IMR-90 (cell line): ENCODE results near the gene SORL1. TPM values are rescaled to one million over a fixed set of nuclear protein-coding genes. Genes with fewer than 3 reads are reported as not detected.

Experiments
- ATAC-seq: fragments of 200-7000 bp; cut with Tn5 transposase; 2 replicates; pipeline ENCODE4 v1.9.1; 2020; ENCODE audit warnings: low read depth, mild to moderate bottlenecking, moderate library complexity
- BruUV-seq: library from RNA; stranded (reverse); fragments of 400-500 nt; replicated peaks from 2 replicates; lab custom pipeline; 2021; lab: Mats Ljungman, UMichigan
- CTCF ChIA-PET: fragments of 300-600 bp; formaldehyde crosslinking; extraction: SDS; loops from one replicate; lab custom pipeline; 2021; ENCODE audit warnings: antibody characterized with exemption; lab: Yijun Ruan, JAX
- POLR2A ChIA-PET: fragments of 300-600 bp; sonication (Branson Sonifier 250); formaldehyde crosslinking; loops from one replicate; lab custom pipeline; 2022; ENCODE audit warnings: antibody characterized with exemption; ENCODE audit not compliant: unreplicated experiment; lab: Charles Lee
- DNase-seq: peaks from one replicate; pipeline ENCODE4 v3.0.0; 2013
- H2AFZ ChIP-seq: replicated peaks from 2 replicates; pipeline ENCODE3; 2013; ENCODE audit warnings: low read length, mild to moderate bottlenecking; ENCODE audit not compliant: poor library complexity
- H2AK5ac ChIP-seq: 2 replicates; pipeline ENCODE4 v1.6.1; 2013; ENCODE audit warnings: low read depth, low read length, inconsistent platforms
- H2AK9ac ChIP-seq: replicated peaks from 2 replicates; pipeline ENCODE3; 2013; ENCODE audit warnings: mild to moderate bottlenecking, low read depth, low read length, moderate library complexity; ENCODE audit not compliant: poor library complexity
- H2BK120ac ChIP-seq: 2 replicates; pipeline ENCODE4 v1.6.1; 2013; ENCODE audit warnings: low read depth, low read length, inconsistent platforms
- H2BK15ac ChIP-seq: 3 replicates; pipeline ENCODE4 v1.6.1; 2013; ENCODE audit warnings: low read depth, low read length, inconsistent platforms
- H2BK20ac ChIP-seq: 2 replicates; pipeline ENCODE4 v1.6.1; 2013; ENCODE audit warnings: low read depth, mild to moderate bottlenecking, inconsistent platforms, low read length, moderate library complexity
- H2BK5ac ChIP-seq: 2 replicates; pipeline ENCODE4 v1.6.1; 2013; ENCODE audit warnings: mild to moderate bottlenecking, low read depth, low read length, inconsistent platforms; ENCODE audit not compliant: poor library complexity, severe bottlenecking
- H3K14ac ChIP-seq: replicated peaks from 2 replicates; pipeline ENCODE4 v1.6.1; 2013; ENCODE audit warnings: low read depth, low read length, inconsistent platforms
- H3K18ac ChIP-seq: 2 replicates; pipeline ENCODE4 v1.6.1; 2013; ENCODE audit warnings: low read depth, low read length, control low read depth
- H3K23ac ChIP-seq: 2 replicates; pipeline ENCODE4 v1.6.1; 2013; ENCODE audit warnings: low read depth, low read length, inconsistent platforms
- H3K27ac ChIP-seq: 2 replicates; pipeline ENCODE4 v1.5.1; 2013; ENCODE audit warnings: mild to moderate bottlenecking, control low read depth, low read length; ENCODE audit not compliant: insufficient read depth
- H3K27me3 ChIP-seq: 2 replicates; pipeline ENCODE4 v1.6.1; 2013; ENCODE audit warnings: low read length; ENCODE audit not compliant: control insufficient read depth, insufficient read depth
- H3K36me3 ChIP-seq: 2 replicates; pipeline ENCODE4 v1.6.1; 2013; ENCODE audit warnings: low read length, mixed read lengths; ENCODE audit not compliant: control insufficient read depth, insufficient read depth
- H3K4ac ChIP-seq: 2 replicates; pipeline ENCODE4 v1.6.1; 2013; ENCODE audit warnings: low read depth, low read length, inconsistent platforms
- H3K4me1 ChIP-seq: 2 replicates; pipeline ENCODE4 v1.6.1; 2013; ENCODE audit warnings: low read length, mixed read lengths; ENCODE audit not compliant: control insufficient read depth, insufficient read depth
- H3K4me2 ChIP-seq: 2 replicates; pipeline ENCODE4 v1.6.1; 2013; ENCODE audit warnings: low read depth, mild to moderate bottlenecking, control low read depth, low read length, moderate library complexity
- H3K4me3 ChIP-seq: 2 replicates; pipeline ENCODE4 v1.5.1; 2013; ENCODE audit warnings: low read depth, mild to moderate bottlenecking, control low read depth, low read length, moderate library complexity; ENCODE audit not compliant: insufficient read depth
- H3K56ac ChIP-seq: 2 replicates; pipeline ENCODE4 v1.6.1; 2013; ENCODE audit warnings: low read length, inconsistent platforms; ENCODE audit not compliant: insufficient read depth; ENCODE audit errors: extremely low read depth
- H3K79me1 ChIP-seq, 2 experiments: 2 replicates each; pipeline ENCODE4 v1.6.1; 2013; ENCODE audit warnings: low read length in 2 of 2, inconsistent platforms in 1 of 2, low read depth in 1 of 2
- H3K9ac ChIP-seq: 2 replicates; pipeline ENCODE4 v1.6.1; 2013; ENCODE audit warnings: low read depth, low read length, control low read depth
- H3K9me1 ChIP-seq: 2 replicates; pipeline ENCODE4 v1.6.1; 2013; ENCODE audit warnings: low read length, inconsistent platforms; ENCODE audit not compliant: insufficient read depth
- H3K9me3 ChIP-seq: 2 replicates; pipeline ENCODE4 v1.6.1; 2013; ENCODE audit warnings: low read length; ENCODE audit not compliant: control insufficient read depth, insufficient read depth
- H4K20me1 ChIP-seq: 2 replicates; pipeline ENCODE4 v1.6.1; 2013; ENCODE audit warnings: low read length, inconsistent platforms; ENCODE audit not compliant: insufficient read depth
- H4K5ac ChIP-seq: 2 replicates; pipeline ENCODE4 v1.6.1; 2013; ENCODE audit warnings: mild to moderate bottlenecking, low read depth, low read length, control low read depth
- H4K8ac ChIP-seq, 2 experiments: 2 replicates each; pipeline ENCODE4 v1.6.1; 2013; ENCODE audit warnings: low read depth in 2 of 2, low read length in 2 of 2, control low read depth in 1 of 2, inconsistent platforms in 1 of 2
- H4K91ac ChIP-seq: 2 replicates; pipeline ENCODE4 v1.6.1; 2013; ENCODE audit warnings: low read depth, low read length, inconsistent platforms; ENCODE audit not compliant: insufficient read depth
- BHLHE40 ChIP-seq: fragments of 150-350 bp; IDR thresholded peaks from 2 replicates; pipeline ENCODE4 v1.6.1; 2016; ENCODE audit warnings: mild to moderate bottlenecking, low read depth, low read length
- CEBPB ChIP-seq: IDR thresholded peaks from 2 replicates; pipeline ENCODE4 v1.6.1; 2012; ENCODE audit warnings: low read depth, low read length, improper control_type of control experiment
- CHD1 ChIP-seq: IDR thresholded peaks from 2 replicates; pipeline ENCODE4 v1.6.1; 2012; ENCODE audit warnings: low read depth, low read length, improper control_type of control experiment
- MAFK ChIP-seq: IDR thresholded peaks from 2 replicates; pipeline ENCODE4 v1.6.1; 2012; ENCODE audit warnings: low read depth, low read length, improper control_type of control experiment
- RCOR1 ChIP-seq: IDR thresholded peaks from 2 replicates; pipeline ENCODE4 v1.6.1; 2012; ENCODE audit warnings: mild to moderate bottlenecking, low read length, improper control_type of control experiment; ENCODE audit not compliant: insufficient replicate concordance
- SMC3 ChIP-seq: fragments of 150-350 bp; IDR thresholded peaks from 2 replicates; pipeline ENCODE4 v1.6.1; 2016; ENCODE audit warnings: low read depth, mild to moderate bottlenecking, antibody characterized with exemption, low read length, moderate library complexity
- WGBS, 2 experiments: methylation state at CpG; one replicate each; pipeline versions ENCODE4 v1.1.5 to v1.1.7; 2013; ENCODE audit warnings: missing lambda C conversion rate in 2 of 2; ENCODE audit not compliant: insufficient read length in 1 of 2; ENCODE audit errors: extremely low coverage in 2 of 2; 5-methylcytosine and 5-hydroxymethylcytosine counted together
- dilution Hi-C: fragments of 300-500 bp; cut with HindIII; formaldehyde crosslinking; loops from one replicate; pipeline ENCODE4 v1.14.3; 2018; ENCODE audit warnings: low sequenced_read_pairs; ENCODE audit not compliant: unreplicated experiment
- in situ Hi-C: fragments of 300-500 bp; cut with MboI; formaldehyde crosslinking; loops from 3 replicates; pipeline ENCODE4 v1.14.3; 2019; ENCODE audit warnings: low sequenced_read_pairs, inconsistent platforms, mixed read lengths
- intact Hi-C: fragments of 100-400 bp; cut with micrococcal nuclease; formaldehyde crosslinking; loops from 2 replicates; pipeline ENCODE4 v1.10.0; 2022
- polyA plus RNA-seq, 3 experiments: library from polyadenylated mRNA; depleted of rRNA; stranded (reverse); fragments of >200 nt; gene quantifications; 2 replicates each; pipeline ENCODE4 v1.2.3, GENCODE V29; 2012; ENCODE audit warnings: low replicate concordance in 1 of 3
- total RNA-seq: library from RNA; depleted of rRNA; stranded (reverse); fragments of >200 nt; gene quantifications from 2 replicates; pipeline ENCODE4 v1.2.3, GENCODE V29; 2012
- TF ChIP-seq, protein P1 (sequence below): fragments of 150-350 bp; IDR thresholded peaks from 2 replicates; pipeline ENCODE4 v1.6.1; 2017; ENCODE audit warnings: mild to moderate bottlenecking, antibody characterized with exemption, low read length, low read depth
- TF ChIP-seq, protein P2 (sequence below): conservative IDR thresholded peaks from 2 replicates; pipeline ENCODE4 v1.5.1; 2012; ENCODE audit warnings: mild to moderate bottlenecking, low read depth, low read length, improper control_type of control experiment

Gene SORL1
- total and polyA plus RNA-seq, 2 of the 4 experiments (the other 2 are of a cell fraction) = 1.0 to 2.0 TPM

GRCh38 chr11:121559606-121560200 lies 107.6 kb downstream of the SORL1 start:
- no peak overlapping the region for H3K9ac ChIP-seq
- no peak overlapping the region for H2AFZ ChIP-seq
- no peak overlapping the region for H3K4ac ChIP-seq
- H2BK120ac ChIP-seq = no peak overlapping the region
- no peak overlapping the region for H2AK9ac ChIP-seq
- H3K14ac ChIP-seq = no peak overlapping the region
- no peak overlapping the region for H2AK5ac ChIP-seq
- in situ Hi-C loops = no loop called here
- H3K4me1 ChIP-seq = peaks cover 2% of the 10 kb centered on the region; the same call in 1 of the 2 replicates
- dilution Hi-C loops = no loop called here
- H3K4me2 ChIP-seq = no peak overlapping the region
- H4K5ac ChIP-seq = no peak overlapping the region
- no peak overlapping the region for H3K27ac ChIP-seq
- no peak overlapping the region for H2BK15ac ChIP-seq
- TF ChIP-seq RCOR1 (no peak), CEBPB (no peak), SMC3 (no peak), BHLHE40 (no peak), MAFK (no peak), CHD1 (no peak)
- TF ChIP-seq, protein P1, sequence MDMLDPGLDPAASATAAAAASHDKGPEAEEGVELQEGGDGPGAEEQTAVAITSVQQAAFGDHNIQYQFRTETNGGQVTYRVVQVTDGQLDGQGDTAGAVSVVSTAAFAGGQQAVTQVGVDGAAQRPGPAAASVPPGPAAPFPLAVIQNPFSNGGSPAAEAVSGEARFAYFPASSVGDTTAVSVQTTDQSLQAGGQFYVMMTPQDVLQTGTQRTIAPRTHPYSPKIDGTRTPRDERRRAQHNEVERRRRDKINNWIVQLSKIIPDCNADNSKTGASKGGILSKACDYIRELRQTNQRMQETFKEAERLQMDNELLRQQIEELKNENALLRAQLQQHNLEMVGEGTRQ = no peak
- TF ChIP-seq, protein P2, sequence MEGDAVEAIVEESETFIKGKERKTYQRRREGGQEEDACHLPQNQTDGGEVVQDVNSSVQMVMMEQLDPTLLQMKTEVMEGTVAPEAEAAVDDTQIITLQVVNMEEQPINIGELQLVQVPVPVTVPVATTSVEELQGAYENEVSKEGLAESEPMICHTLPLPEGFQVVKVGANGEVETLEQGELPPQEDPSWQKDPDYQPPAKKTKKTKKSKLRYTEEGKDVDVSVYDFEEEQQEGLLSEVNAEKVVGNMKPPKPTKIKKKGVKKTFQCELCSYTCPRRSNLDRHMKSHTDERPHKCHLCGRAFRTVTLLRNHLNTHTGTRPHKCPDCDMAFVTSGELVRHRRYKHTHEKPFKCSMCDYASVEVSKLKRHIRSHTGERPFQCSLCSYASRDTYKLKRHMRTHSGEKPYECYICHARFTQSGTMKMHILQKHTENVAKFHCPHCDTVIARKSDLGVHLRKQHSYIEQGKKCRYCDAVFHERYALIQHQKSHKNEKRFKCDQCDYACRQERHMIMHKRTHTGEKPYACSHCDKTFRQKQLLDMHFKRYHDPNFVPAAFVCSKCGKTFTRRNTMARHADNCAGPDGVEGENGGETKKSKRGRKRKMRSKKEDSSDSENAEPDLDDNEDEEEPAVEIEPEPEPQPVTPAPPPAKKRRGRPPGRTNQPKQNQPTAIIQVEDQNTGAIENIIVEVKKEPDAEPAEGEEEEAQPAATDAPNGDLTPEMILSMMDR = no peak
- BruUV-seq = no TSS peak
- H3K79me1 ChIP-seq = no peaks in the 10 kb centered on the region
- intact Hi-C loops = no loop called here
- H3K4me3 ChIP-seq = no peak overlapping the region
- DNase-seq (no peak), ATAC-seq (no peak)
- POLR2A ChIA-PET = no interaction called here
- no peak overlapping the region for H4K8ac ChIP-seq
- no CpG with 5 or more reads among the region's 6 CpGs for WGBS, 2 experiments
- no peak overlapping the region for H3K56ac ChIP-seq
- CTCF ChIA-PET = no interaction called here
- H3K9me3 ChIP-seq = no peaks in the 10 kb centered on the region
- no peaks in the 10 kb centered on the region for H3K9me1 ChIP-seq
- H3K27me3 ChIP-seq = no peaks in the 10 kb centered on the region; the same call in none of the 2 replicates
- no peaks in the 10 kb centered on the region for H4K20me1 ChIP-seq
- no peak overlapping the region for H3K23ac ChIP-seq
- H2BK20ac ChIP-seq = no peak overlapping the region
- no peak overlapping the region for H3K18ac ChIP-seq
- H4K91ac ChIP-seq = no peak overlapping the region
- no peaks in the 10 kb centered on the region for H3K36me3 ChIP-seq
- no peak overlapping the region for H2BK5ac ChIP-seq
